Bronchial epithelial cell (primary cell): ENCODE measurements around the gene LMO7. TPM values are rescaled to one million over a fixed set of nuclear protein-coding genes. Genes with fewer than 3 reads are reported as not detected.
A peak's percentile ranks its signal among the peaks of the same experiment; 100 is the strongest.

Experiments used
- DNase-seq: peaks from one replicate; pipeline ENCODE4 v3.0.0-alpha.2; 2010; ENCODE audit warnings: low read depth
- FAIRE-seq: peaks from 2 replicates; lab custom pipeline; 2011; peaks lifted over from hg19 to GRCh38; lab: Jason Lieb, UNC
- H3K27me3 ChIP-seq: 2 replicates; pipeline ENCODE4 v1.5.1; 2011; ENCODE audit warnings: low read length; ENCODE audit not compliant: control insufficient read depth, insufficient read depth
- H3K36me3 ChIP-seq: 2 replicates; pipeline ENCODE4 v1.5.1; 2011; ENCODE audit warnings: low read length; ENCODE audit not compliant: control insufficient read depth, insufficient read depth
- H3K4me3 ChIP-seq: 2 replicates; pipeline ENCODE4 v1.5.1; 2011; ENCODE audit warnings: mild to moderate bottlenecking, low read depth, low read length, control low read depth
- CTCF ChIP-seq: IDR thresholded peaks from 2 replicates; pipeline ENCODE4 v1.5.1; 2011; ENCODE audit warnings: mild to moderate bottlenecking, moderate library complexity, low read length, control low read depth, inconsistent platforms; ENCODE audit not compliant: insufficient read depth, severe bottlenecking
- total RNA-seq: library from RNA; depleted of rRNA; stranded (reverse); fragments of >200 nt; gene quantifications from 2 replicates; pipeline ENCODE4 v1.2.1, GENCODE V29; 2014

Gene LMO7
- total RNA-seq, 1 donor from 2014 or later, result 150 TPM

GRCh38 chr13:75762955-75763354, 126.8 kb downstream of the LMO7 start:
- no peak for DNase-seq
- no peak for FAIRE-seq

GRCh38 chr13:75763512-75763911, 127.4 kb downstream of the LMO7 start:
- TF ChIP-seq CTCF, result no peak
- Histone ChIP-seq H3K4me3 (peak overlapping the region; percentile 46), H3K27me3 (no peaks in the 10 kb centered on the region), H3K36me3 (no peaks in the 10 kb centered on the region)
- FAIRE-seq, result no peak
- DNase-seq, result peak; percentile 75

More at GRCh38 chr13:75762955-75763354, 126.8 kb downstream of the LMO7 start:
- Histone ChIP-seq H3K4me3 (peak overlapping the region; percentile 46), H3K36me3 (no peaks in the 10 kb centered on the region), H3K27me3 (no peaks in the 10 kb centered on the region)
- no peak for TF ChIP-seq CTCF

GRCh38 chr13:75764251-75764925, 128.3 kb downstream of the LMO7 start:
- no peak for TF ChIP-seq CTCF
- no peak overlapping the region for H3K4me3 ChIP-seq
- no peaks in the 10 kb centered on the region for H3K27me3 ChIP-seq
- no peak for FAIRE-seq
- no peak for DNase-seq
- no peaks in the 10 kb centered on the region for H3K36me3 ChIP-seq

- no peak for DNase-seq
- no peak for TF ChIP-seq CTCF
- no peak overlapping the region for H3K4me3 ChIP-seq
- no peaks in the 10 kb centered on the region for H3K27me3 ChIP-seq
- FAIRE-seq, result no peak
- no peaks in the 10 kb centered on the region for H3K36me3 ChIP-seq
Observed at GRCh38 chr13:75764926-75765310, 128.8 kb downstream of the LMO7 start.

GRCh38 chr13:75766636-75767035, 130.5 kb downstream of the LMO7 start:
- Histone ChIP-seq H3K27me3 (no peaks in the 10 kb centered on the region), H3K4me3 (no peak overlapping the region), H3K36me3 (no peaks in the 10 kb centered on the region)
- no peak for DNase-seq
- FAIRE-seq, result no peak
- no peak for TF ChIP-seq CTCF
